Measurements from ENCODE around the gene MINPP1.
"Not testable (repeated sequence)": the region's sequence is repeated elsewhere in the genome, so short reads cannot be mapped to it uniquely, and the experiment has no call there.

GRCh38 chr10:87498106-87498789, 6.4 kb upstream of the MINPP1 start:
- not testable (repeated sequence) for TF ChIP-seq EZH2 (IDR thresholded peaks at IDR 0.05; ENCODE audit: insufficient read depth, poor library complexity, severe bottlenecking); EZH2phosphoT487 (IDR thresholded peaks at IDR 0.05; ENCODE audit: insufficient read depth, low read depth)

Data from GM23248 (cell line).